Umbilical cord (tissue), 2 donors: ENCODE data around the gene VCP. TPM values are rescaled to one million over a fixed set of nuclear protein-coding genes. Genes with fewer than 3 reads are reported as not detected.

Experiments
- DNase-seq: peaks from one replicate; pipeline ENCODE4 v3.0.0-alpha.2; 2015; ENCODE audit warnings: low spot score
- total RNA-seq: library from RNA; depleted of rRNA; stranded (reverse); fragments of >200 nt; gene quantifications from one replicate; pipeline ENCODE4 v1.2.3, GENCODE V29; 2014; ENCODE audit warnings: low replicate concordance; ENCODE audit not compliant: insufficient read depth

VCP gene
- total RNA-seq, 1 donor from 2014 or later: 187 TPM

DNA sequence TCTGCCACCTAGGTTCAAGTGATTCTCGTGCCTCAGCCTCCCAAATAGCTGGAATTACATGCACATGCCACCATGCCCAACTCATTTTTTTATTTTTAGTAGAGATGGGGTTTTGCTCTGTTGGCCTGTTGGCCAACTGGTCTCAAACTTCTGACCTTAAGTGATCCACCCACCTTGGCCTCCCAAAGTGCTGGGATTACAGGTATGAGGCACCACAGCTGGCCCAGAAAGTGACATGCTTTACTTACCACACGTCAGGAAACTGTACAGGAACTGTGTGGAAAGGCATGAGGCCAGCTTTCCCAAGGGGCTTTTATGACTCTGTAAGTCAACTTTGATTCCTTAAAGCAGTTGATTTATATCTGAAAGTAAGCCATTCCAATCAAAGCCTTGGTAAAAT is 57.9 kb downstream of the VCP start:
- DNase-seq: no peak

DNA sequence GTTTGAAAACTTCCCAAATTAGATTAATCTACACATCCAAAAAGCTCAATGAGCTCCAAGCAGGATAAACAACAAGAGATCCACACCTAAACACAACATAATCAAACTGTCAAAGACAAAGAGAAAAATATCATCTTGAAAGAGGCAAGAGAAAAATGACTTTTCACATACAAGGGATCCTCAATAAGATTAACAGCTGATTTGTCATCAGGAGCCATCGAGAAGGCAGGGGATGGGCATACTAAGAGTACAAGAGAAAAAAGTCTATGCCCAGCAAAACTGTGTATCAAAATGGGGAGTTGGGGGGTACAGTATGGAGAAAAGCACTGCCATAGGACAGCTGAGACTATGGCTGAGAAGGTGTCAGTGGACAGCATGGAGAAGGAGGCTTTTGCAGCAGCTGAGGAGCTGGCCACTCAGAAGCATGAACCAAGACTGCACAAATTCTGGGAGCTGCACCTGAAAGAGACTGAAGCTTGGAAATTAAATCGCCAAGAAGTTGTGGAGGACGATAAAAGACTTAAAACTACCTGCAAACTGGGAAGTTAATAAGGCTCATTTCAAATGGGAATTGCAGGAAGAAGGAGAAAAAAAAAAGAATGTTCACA is 62.0 kb downstream of the VCP start:
- DNase-seq: no peak

Other genes starting within 250 kb of the VCP start
- gene PHF24, start 114.3 kb downstream of the VCP start, total RNA-seq: 1.9 TPM
- gene DNAJB5, start 82.9 kb downstream of the VCP start, total RNA-seq: 28.6 TPM
- gene FANCG, start 7.3 kb upstream of the VCP start, total RNA-seq: 24.8 TPM
- gene PIGO, start 24.0 kb upstream of the VCP start, total RNA-seq: 3.9 TPM
- 49.1 TPM for gene STOML2, start 30.5 kb upstream of the VCP start, total RNA-seq
- 10.8 TPM for gene ATOSB, start 43.2 kb upstream of the VCP start, total RNA-seq
- gene UNC13B, start 89.4 kb upstream of the VCP start, total RNA-seq: 12.0 TPM